GM23248 (cell line): ENCODE results near the gene TPI1.

ENCODE experiments used
- EZH2 ChIP-seq: fragments of 200-600 bp; sonication (generic); IDR thresholded peaks from 2 replicates; pipeline ENCODE4 v1.6.1; 2018; ENCODE audit warnings: antibody characterized with exemption, mild to moderate bottlenecking; ENCODE audit not compliant: insufficient read depth, poor library complexity, severe bottlenecking
- EZH2phosphoT487 ChIP-seq: fragments of 200-600 bp; sonication (generic); IDR thresholded peaks from 2 replicates; pipeline ENCODE4 v1.6.1; 2018; ENCODE audit warnings: antibody characterized with exemption, moderate library complexity, mild to moderate bottlenecking, low read depth; ENCODE audit not compliant: insufficient read depth

GRCh38 chr12:6827982-6828780 lies 39.1 kb upstream of the TPI1 start, which contains the start of gene P3H3:
- TF ChIP-seq EZH2phosphoT487 (no peak), EZH2 (no peak)
